Measurements from ENCODE around the gene RBP3.
A peak's percentile ranks its signal among the peaks of the same experiment; 100 is the strongest.

The RBP3 gene

DNA sequence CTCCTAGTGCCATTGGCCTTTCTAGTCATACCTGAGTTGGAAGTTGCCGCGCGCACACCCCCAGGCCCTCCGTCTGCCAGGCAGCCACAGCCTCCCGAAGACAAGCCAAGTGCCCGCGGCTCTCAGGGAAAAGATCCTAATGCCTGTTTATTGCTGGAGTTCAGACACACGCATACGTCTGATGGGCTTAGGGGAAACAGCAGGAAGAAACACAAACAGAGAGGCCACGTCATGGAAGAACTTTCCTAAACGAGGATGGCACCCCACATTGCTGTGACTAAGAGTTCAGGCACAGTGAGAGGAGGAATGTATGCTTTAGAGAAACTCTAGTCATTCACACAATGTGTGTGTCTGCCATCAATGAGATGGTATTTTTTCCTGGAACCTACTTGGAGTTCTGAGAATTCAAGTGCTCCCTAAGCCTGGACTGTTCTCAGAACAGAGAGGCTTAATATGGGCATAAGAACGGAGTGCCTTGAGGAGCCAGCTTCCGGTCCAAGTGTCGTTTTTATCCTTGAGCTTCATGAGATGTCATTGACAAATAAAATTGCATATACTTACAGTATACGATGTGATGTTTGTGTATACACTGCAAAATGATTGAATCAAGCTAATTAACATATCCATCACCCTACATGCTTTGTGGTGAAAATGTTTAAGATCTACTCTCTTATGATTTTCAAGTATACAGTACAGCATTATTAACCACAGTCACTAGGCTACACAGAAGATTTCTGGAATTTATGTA, 11.6 kb upstream of the RBP3 start:
- DNase-seq (ENCODE audit: low read depth) = no peak

DNA sequence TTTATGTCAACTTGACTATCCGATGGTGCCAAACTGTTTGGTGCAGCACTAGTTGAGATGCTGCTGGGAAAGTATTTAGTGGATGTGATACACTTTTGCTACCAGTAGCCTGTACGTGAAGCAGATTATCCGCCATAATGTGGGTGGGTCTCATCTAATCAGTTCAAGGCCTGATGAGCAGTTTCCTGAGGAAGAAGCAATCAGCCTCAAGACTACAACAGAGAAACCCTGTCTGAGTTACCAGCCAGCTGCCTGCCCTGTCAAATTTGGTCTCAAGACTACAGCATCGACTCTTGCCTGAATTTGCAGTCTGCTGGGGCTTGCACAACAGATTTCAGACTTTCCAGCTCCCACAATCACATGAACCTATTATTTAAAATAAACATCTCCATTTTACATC, 10.9 kb upstream of the RBP3 start:
- no peak for DNase-seq (ENCODE audit: low read depth)

DNA sequence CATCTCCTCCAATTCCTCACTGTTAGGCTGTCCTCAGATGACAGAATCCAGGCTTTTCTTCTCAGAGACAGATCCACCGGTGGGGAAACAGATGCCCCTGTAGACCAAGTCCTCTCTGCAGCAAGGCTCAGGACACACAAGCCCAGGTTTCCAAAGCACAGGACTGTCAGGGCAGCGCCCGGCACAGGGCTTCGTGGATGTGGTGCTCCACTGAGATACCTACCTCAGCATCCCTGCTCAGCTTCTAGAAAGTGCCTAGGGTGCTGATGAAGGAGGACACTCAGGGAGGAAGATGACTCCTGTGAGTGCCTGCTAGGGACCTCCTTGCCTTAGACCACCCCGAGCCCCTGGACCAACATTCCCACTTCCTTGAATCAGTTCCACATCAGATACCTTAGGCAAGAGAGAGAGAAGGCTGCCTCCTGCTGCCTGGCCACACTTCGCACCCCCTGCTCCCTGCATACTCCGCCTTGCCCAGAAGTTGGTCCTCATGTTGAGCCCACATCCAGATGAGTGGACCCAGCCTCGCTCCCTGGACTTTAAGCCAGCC, 8.9 kb upstream of the RBP3 start:
- DNase-seq (ENCODE audit: low read depth) = no peak

DNA sequence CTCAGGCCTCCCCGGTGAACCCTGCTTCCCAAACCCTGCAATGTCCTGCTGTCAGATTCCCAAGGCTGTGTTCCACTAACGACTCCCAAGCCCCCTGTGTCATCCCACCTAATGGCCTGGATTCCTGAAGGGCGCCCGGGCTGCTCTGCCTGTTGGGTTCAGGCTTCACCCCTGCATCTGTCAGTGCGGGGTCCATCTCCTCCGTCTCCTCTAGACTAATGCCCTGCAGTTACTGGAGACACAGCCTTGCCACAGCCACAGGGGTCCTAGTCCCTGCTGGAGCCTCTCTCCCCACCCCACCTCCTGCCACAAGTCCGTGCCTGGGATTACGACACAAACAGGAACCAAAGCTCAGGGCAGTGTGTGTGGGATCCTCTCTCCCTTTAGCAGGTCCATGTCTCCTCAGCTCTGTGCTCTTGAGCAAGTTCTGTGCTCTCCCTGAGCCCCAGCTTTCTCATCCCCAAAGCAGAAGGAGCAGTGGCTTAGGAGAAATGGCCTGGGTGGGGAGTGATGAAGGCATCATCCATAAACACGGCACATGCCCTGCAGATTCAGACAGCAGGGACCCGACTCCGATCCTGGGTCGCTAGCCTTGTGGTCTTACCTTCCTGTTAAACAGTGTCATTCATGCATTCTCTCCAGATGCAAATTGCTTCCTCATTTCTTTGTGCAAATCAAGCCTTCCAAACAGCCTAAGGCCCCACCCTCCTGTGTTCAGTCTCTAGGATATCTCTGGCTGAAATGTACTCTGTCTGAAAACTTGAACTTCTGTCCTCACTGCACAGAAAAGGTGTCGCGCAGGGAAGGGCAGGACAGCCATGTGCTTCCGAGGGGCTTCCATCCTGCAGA, 8.2 kb upstream of the RBP3 start:
- no peak for DNase-seq (ENCODE audit: low read depth)

DNA sequence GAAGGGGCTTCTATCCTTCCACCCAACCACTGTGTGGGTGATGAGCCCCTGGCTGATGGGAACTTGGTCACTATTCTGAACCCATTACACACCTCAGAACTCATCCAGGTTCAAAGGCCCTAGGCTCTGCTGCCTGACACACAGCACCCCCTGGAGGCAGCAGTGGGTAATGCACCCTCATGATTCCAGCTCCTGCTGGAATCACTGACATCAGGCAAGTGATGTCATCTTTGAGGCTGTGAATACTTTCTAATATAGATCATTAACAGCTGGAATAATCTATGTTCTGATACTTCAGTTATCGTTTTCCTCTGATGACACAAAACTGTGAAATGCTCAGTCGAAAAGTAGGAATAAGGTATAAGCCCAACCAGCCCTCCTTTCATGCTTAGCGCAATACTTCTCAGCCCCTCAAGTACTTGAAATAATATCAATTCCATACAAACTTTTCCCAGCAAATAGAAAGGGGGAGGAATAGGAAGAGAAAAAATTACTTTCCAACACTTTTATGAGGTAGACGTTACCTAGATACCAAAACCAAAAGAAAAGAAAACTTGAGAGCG, 7.5 kb upstream of the RBP3 start:
- peak; percentile 45 for DNase-seq (ENCODE audit: low read depth)

DNA sequence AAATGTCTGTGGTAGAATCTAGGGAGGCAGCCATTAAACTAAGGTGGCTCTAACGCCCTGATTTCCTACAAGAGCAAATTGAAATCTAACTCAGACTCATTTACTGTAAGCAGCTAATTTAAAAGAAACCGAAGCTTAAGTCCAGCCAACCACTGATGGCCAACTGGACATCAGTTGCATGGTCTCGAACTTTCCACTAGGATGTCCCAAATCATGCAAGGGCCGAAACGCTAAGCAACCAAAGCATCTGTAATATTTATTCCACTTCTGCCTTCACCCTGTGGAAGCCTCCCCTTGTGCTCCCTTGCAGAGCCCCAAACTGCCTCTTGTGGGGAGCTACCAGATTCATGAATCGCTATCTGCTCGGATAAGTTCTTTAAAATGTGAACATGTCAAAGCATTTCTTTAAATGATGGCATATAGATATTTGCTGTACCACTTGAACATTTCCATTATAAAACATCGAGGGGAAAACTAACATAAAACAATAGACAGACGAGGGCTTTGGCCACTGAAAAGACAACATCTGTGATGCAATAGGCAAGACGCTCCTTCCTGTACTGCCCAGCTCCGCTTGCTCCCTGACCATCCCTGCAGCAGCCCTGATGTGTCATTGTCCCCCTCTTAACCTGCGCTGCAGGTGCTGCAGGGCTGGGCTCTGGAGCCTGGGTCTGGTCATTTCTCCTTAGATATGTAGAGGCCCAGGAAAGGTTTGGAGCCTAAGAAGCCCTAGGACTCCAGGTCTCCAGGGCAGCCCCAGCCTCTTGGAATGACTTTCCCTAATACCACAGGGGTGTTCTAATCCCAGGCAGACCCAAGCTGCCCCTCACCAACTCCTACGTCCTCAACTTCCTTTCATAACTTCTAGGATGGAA, 2.9 kb upstream of the RBP3 start:
- DNase-seq (ENCODE audit: low read depth) = no peak

DNA sequence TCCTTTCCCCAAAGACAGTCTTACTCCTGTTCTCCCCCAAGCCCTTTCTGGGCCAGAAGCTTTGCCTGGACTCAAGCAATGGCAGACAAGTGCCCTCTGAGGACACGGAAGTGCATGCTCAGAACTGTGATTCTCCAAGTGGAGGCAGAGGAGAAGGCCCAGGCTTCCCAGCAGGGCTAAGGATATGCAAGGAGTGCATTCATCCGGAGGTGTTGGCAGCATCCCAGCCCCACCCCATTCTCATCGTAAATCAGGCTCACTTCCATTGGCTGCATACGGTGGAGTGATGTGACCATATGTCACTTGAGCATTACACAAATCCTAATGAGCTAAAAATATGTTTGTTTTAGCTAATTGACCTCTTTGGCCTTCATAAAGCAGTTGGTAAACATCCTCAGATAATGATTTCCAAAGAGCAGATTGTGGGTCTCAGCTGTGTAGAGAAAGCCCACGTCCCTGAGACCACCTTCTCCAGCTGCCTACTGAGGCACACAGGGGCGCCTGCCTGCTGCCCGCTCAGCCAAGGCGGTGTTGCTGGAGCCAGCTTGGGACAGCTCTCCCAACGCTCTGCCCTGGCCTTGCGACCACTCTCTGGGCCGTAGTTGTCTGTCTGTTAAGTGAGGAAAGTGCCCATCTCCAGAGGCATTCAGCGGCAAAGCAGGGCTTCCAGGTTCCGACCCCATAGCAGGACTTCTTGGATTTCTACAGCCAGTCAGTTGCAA, 1.4 kb upstream of the RBP3 start:
- DNase-seq (ENCODE audit: low read depth) = no peak

DNA sequence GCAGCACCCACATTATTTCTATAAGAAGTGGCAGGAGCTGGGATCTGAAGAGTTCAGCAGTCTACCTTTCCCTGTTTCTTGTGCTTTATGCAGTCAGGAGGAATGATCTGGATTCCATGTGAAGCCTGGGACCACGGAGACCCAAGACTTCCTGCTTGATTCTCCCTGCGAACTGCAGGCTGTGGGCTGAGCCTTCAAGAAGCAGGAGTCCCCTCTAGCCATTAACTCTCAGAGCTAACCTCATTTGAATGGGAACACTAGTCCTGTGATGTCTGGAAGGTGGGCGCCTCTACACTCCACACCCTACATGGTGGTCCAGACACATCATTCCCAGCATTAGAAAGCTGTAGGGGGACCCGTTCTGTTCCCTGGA, 874 bp upstream of the RBP3 start:
- DNase-seq (ENCODE audit: low read depth) = no peak

DNA sequence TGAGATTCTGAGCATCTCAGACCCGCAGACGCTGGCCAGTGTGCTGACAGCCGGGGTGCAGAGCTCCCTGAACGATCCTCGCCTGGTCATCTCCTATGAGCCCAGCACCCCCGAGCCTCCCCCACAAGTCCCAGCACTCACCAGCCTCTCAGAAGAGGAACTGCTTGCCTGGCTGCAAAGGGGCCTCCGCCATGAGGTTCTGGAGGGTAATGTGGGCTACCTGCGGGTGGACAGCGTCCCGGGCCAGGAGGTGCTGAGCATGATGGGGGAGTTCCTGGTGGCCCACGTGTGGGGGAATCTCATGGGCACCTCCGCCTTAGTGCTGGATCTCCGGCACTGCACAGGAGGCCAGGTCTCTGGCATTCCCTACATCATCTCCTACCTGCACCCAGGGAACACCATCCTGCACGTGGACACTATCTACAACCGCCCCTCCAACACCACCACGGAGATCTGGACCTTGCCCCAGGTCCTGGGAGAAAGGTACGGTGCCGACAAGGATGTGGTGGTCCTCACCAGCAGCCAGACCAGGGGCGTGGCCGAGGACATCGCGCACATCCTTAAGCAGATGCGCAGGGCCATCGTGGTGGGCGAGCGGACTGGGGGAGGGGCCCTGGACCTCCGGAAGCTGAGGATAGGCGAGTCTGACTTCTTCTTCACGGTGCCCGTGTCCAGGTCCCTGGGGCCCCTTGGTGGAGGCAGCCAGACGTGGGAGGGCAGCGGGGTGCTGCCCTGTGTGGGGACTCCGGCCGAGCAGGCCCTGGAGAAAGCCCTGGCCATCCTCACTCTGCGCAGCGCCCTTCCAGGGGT, 703 bp downstream of the RBP3 start:
- DNase-seq (ENCODE audit: low read depth) = no peak

DNA sequence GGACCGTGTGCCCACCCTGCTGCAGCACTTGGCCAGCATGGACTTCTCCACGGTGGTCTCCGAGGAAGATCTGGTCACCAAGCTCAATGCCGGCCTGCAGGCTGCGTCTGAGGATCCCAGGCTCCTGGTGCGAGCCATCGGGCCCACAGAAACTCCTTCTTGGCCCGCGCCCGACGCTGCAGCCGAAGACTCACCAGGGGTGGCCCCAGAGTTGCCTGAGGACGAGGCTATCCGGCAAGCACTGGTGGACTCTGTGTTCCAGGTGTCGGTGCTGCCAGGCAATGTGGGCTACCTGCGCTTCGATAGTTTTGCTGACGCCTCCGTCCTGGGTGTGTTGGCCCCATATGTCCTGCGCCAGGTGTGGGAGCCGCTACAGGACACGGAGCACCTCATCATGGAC, 1.4 kb downstream of the RBP3 start:
- DNase-seq (ENCODE audit: low read depth) = no peak

DNA sequence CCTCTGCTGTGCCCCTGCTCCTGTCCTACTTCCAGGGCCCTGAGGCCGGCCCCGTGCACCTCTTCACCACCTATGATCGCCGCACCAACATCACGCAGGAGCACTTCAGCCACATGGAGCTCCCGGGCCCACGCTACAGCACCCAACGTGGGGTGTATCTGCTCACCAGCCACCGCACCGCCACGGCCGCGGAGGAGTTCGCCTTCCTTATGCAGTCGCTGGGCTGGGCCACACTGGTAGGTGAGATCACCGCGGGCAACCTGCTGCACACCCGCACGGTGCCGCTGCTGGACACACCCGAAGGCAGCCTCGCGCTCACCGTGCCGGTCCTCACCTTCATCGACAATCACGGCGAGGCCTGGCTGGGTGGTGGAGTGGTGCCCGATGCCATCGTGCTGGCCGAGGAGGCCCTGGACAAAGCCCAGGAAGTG, 1.8 kb downstream of the RBP3 start:
- DNase-seq (ENCODE audit: low read depth) = no peak

DNA sequence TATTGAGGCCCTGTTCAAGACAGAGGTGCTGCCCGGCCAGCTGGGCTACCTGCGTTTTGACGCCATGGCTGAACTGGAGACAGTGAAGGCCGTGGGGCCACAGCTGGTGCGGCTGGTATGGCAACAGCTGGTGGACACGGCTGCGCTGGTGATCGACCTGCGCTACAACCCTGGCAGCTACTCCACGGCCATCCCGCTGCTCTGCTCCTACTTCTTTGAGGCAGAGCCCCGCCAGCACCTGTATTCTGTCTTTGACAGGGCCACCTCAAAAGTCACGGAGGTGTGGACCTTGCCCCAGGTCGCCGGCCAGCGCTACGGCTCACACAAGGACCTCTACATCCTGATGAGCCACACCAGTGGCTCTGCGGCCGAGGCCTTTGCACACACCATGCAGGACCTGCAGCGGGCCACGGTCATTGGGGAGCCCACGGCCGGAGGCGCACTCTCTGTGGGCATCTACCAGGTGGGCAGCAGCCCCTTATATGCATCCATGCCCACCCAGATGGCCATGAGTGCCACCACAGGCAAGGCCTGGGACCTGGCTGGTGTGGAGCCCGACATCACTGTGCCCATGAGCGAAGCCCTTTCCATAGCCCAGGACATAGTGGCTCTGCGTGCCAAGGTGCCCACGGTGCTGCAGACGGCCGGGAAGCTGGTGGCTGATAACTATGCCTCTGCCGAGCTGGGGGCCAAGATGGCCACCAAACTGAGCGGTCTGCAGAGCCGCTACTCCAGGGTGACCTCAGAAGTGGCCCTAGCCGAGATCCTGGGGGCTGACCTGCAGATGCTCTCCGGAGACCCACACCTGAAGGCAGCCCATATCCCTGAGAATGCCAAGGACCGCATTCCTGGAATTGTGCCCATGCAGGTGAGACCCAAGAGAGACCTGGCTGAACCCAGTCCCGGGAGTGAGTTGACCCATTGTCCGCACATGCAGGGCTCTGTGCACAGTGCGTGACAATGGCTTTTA, 2.8 kb downstream of the RBP3 start:
- DNase-seq (ENCODE audit: low read depth) = no peak

DNA sequence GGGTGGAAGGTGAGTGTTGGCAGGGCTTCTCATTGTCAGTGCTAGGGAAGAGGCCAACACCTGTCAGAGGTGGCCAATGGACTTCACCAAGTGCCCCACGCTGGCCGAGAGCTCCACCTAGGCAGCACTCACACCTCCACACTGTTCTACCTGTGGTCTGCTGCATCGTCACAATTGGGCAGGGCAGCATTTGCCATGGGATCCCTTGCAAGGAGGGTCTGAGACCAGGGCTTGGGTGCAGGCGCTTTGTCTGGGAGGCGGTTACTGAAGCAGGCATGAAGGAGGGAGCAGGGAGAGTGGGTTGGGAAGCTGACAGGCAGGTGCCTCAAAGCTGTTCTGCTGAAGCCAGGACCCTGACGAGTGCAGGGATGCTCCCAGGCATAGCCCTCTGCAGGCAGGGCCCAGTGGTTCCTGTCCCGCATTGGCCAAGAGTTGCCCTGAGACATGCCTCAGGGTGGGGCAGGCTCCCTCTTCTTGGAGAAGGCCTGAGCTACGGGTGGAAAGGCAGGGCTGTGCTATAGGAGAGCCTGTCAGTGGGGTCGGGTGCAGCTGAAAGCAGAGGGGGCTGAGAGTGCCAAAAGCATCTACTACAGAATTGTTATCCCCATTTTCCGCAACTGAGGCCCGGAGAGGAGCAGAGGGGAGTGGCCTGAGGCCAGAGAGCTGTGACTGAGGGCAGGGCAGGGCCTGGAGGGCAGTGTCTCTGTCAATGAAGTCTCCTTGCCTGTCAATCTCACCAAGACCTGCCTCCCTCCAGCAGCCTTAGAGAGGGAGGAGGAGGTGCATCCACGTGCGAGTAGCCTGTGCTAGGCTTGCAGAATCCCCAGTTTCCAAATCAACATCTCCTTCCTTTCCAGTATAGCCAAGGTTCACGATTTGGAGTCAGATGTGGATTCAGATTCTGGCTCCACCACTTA, 4.0 kb downstream of the RBP3 start:
- DNase-seq (ENCODE audit: low read depth) = no peak

DNA sequence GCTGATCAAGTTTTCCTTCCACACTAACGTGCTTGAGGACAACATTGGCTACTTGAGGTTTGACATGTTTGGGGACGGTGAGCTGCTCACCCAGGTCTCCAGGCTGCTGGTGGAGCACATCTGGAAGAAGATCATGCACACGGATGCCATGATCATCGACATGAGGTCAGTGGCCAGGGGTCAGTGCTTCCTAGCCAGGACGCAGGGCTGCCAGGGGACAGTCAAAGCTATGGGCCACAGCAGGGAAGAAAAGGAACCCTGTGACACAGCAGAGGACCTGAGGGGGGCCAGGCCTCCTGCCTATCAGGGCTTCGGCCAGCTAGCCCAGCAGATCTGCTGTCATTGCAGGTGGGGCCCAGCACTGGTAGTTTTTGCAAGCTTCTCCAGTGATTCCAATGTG, 5.2 kb downstream of the RBP3 start:
- no peak for DNase-seq (ENCODE audit: low read depth)

DNA sequence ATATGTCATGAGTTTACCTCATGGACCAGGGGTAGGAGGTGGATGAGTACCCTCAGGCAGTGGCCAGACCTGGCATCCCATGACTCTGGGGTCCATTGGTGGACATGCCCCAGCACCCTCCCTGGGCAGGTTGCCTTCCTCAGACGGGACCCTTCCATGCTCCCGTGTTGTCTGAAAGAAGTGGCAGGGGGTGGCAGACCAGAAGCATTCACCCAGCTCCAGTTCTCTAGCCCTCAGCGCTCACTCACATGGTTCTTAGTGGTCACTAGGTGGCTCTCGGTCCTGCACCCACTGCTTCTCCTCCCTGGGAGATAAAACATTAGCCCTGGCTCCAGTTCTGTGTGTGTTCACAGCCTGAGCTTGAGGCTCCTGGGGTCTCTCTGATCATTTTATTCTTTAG, 6.0 kb downstream of the RBP3 start:
- DNase-seq (ENCODE audit: low read depth) = no peak

DNA sequence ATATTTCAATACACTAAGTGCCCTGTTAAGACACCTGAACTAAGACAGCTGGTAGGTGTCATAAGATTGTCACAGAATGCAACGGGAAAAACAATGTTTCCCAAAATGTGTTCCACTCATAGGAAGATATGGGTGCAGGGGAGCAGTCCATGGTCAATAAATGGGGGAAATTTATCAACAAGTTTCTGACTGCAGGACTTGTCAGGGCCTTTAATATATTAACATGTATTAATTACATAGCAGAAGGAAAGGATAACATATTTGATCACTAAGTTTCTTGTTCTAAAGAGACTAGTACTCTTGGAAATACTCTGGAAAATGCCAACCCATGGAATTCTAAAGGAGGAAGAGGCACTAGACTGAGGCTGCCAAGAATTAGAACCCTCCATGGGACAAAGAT, 6.7 kb downstream of the RBP3 start:
- no peak for DNase-seq (ENCODE audit: low read depth)

DNA sequence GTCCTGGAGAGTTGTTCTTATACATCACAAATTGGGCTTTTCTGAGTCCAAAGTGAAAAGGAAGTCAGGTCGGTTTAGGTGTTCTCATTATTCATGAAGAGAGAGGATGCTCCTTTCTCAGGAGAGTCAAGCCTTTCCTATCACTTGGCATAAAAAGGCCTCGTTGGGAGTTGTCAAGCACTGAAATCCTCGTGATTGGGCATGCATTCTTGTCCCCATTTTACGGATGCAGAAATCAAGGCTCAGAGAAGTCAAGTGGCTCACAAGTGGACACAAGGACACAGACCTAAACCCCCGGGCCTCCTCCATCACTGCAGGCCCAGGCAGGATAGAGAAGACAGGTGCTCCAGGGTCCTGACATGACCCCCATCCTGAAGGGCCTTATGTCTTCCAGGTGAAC, 8.5 kb downstream of the RBP3 start:
- no peak for DNase-seq (ENCODE audit: low read depth)

DNA sequence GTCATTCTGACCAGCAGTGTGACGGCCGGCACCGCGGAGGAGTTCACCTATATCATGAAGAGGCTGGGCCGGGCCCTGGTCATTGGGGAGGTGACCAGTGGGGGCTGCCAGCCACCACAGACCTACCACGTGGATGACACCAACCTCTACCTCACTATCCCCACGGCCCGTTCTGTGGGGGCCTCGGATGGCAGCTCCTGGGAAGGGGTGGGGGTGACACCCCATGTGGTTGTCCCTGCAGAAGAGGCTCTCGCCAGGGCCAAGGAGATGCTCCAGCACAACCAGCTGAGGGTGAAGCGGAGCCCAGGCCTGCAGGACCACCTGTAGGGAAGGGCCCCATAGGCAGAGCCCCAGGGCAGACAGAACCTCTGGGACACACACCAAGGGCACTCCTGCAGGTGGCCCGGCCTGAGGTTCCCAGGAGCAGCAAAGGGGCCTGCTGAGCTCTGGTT, 9.0 kb downstream of the RBP3 start:
- DNase-seq (ENCODE audit: low read depth) = no peak

Data from stimulated activated CD4-positive, alpha-beta T cell treated with anti-CD3 and anti-CD28 coated beads, Interleukin-2, amount 100 ng/mL, for 4 hours (primary cell).